ENCODE measurements around the gene CCDC27. TPM values are rescaled to one million over a fixed set of nuclear protein-coding genes. Genes with fewer than 3 reads are reported as not detected.

CCDC27 gene
- total RNA-seq, 1 experiment from 2014 or later = not detected

DNA sequence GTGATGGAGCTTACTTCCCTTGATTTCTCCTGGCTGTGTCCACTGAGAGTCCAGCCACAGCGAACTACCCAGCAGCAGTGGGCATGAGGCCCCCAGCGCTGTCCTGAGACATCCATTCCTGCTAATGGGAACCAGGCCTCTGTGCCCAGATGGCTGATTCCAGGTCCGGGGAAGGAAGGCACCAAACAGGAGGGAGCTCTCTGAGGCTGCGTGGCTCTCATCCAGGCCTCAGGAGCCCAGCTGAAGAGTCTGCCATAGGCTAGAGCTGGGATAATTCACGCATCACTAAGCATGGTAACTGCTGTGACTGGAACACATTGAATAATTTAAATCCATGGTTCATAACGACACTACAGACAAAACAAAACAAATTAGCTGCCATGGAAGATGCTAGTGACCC, 68.8 kb downstream of the CCDC27 start:
- Histone ChIP-seq H3K79me2 (ENCODE audit: insufficient read depth, low read length) (no peaks in the 10 kb centered on the region), H3K4me1 (ENCODE audit: control insufficient read depth in 1 of 2, insufficient read depth in 2 of 2, low read length in 2 of 2) (no peaks in the 10 kb centered on the region), H3K4me2 (ENCODE audit: low read length) (no peak overlapping the region), H2AFZ (ENCODE audit: low read depth, low read length, poor library complexity, severe bottlenecking) (no peak overlapping the region), H4K20me1 (ENCODE audit: insufficient read depth) (no peaks in the 10 kb centered on the region), H3K9me2 (ENCODE audit: insufficient read depth) (no peaks in the 10 kb centered on the region), H3K4me3 (replicated peaks in 1 of 2; ENCODE audit: low read depth in 1 of 2, low read length in 2 of 2) (no peak overlapping the region), H3K27me3 (ENCODE audit: insufficient read depth, low read length) (no peaks in the 10 kb centered on the region), H3K27ac (ENCODE audit: low read depth, low read length) (no peak overlapping the region), H3K9me3 (ENCODE audit: control insufficient read depth in 1 of 2, insufficient read depth in 1 of 2, low read depth in 1 of 2, low read length in 2 of 2) (no peaks in the 10 kb centered on the region), H3K36me3 (ENCODE audit: control insufficient read depth in 1 of 2, insufficient read depth in 2 of 2, low read length in 2 of 2) (no peaks in the 10 kb centered on the region; a peak in 1 of 4 replicates), H3K9ac (ENCODE audit: low read length) (no peak overlapping the region)
- ATAC-seq = no peak
- ChIA-PET POLR2A (no interaction called here), RAD21 (ENCODE audit: low non-redundant PET in 1 of 2, low total read pairs in 2 of 2, uncharacterized antibody in 2 of 2, unreplicated experiment in 2 of 2) (no interaction called here), CTCF (no interaction called here)
- BruUV-seq (replicated peaks) = no TSS peak
- intact Hi-C loops (cut with micrococcal nuclease) = no loop called here
- DNase-seq (ENCODE audit: low read depth, low spot score) = no peak
- TF ChIP-seq, protein P1, sequence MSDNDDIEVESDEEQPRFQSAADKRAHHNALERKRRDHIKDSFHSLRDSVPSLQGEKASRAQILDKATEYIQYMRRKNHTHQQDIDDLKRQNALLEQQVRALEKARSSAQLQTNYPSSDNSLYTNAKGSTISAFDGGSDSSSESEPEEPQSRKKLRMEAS (IDR thresholded peaks at IDR 0.05) = no peak
- TF ChIP-seq SRF (IDR thresholded peaks at IDR 0.05; ENCODE audit: low read depth) = no peak
- TF ChIP-seq CEBPB (IDR thresholded peaks at IDR 0.05; ENCODE audit: low read depth) = no peak
- no peak for TF ChIP-seq YY1 (IDR thresholded peaks at IDR 0.05; ENCODE audit: extremely low read depth, insufficient replicate concordance, low read depth, low read length)
- TF ChIP-seq EZH2 (IDR thresholded peaks at IDR 0.05) = no peak
- TF ChIP-seq TCF7L2 (IDR thresholded peaks at IDR 0.05; ENCODE audit: borderline replicate concordance, extremely low read depth, insufficient read depth, insufficient read length) = no peak
- TF ChIP-seq ELF1 (IDR thresholded peaks at IDR 0.05; ENCODE audit: borderline replicate concordance, low read depth) = no peak
- no peak for TF ChIP-seq ZFX (IDR thresholded peaks at IDR 0.05)
- TF ChIP-seq, protein P2, sequence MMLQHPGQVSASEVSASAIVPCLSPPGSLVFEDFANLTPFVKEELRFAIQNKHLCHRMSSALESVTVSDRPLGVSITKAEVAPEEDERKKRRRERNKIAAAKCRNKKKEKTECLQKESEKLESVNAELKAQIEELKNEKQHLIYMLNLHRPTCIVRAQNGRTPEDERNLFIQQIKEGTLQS (IDR thresholded peaks at IDR 0.05) = no peak
- TF ChIP-seq, protein P3, sequence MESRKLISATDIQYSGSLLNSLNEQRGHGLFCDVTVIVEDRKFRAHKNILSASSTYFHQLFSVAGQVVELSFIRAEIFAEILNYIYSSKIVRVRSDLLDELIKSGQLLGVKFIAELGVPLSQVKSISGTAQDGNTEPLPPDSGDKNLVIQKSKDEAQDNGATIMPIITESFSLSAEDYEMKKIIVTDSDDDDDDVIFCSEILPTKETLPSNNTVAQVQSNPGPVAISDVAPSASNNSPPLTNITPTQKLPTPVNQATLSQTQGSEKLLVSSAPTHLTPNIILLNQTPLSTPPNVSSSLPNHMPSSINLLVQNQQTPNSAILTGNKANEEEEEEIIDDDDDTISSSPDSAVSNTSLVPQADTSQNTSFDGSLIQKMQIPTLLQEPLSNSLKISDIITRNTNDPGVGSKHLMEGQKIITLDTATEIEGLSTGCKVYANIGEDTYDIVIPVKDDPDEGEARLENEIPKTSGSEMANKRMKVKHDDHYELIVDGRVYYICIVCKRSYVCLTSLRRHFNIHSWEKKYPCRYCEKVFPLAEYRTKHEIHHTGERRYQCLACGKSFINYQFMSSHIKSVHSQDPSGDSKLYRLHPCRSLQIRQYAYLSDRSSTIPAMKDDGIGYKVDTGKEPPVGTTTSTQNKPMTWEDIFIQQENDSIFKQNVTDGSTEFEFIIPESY (IDR thresholded peaks at IDR 0.05; ENCODE audit: extremely low read depth, insufficient replicate concordance, low read length) = no peak
- TF ChIP-seq, protein P4, sequence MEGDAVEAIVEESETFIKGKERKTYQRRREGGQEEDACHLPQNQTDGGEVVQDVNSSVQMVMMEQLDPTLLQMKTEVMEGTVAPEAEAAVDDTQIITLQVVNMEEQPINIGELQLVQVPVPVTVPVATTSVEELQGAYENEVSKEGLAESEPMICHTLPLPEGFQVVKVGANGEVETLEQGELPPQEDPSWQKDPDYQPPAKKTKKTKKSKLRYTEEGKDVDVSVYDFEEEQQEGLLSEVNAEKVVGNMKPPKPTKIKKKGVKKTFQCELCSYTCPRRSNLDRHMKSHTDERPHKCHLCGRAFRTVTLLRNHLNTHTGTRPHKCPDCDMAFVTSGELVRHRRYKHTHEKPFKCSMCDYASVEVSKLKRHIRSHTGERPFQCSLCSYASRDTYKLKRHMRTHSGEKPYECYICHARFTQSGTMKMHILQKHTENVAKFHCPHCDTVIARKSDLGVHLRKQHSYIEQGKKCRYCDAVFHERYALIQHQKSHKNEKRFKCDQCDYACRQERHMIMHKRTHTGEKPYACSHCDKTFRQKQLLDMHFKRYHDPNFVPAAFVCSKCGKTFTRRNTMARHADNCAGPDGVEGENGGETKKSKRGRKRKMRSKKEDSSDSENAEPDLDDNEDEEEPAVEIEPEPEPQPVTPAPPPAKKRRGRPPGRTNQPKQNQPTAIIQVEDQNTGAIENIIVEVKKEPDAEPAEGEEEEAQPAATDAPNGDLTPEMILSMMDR (IDR thresholded peaks at IDR 0.05 in 2 of 3, conservative IDR thresholded peaks at IDR 0.05 in 1 of 3; ENCODE audit: borderline replicate concordance in 1 of 3, insufficient read depth in 1 of 3, low read depth in 2 of 3, low read length in 2 of 3) = no peak
- TF ChIP-seq EGR1 (IDR thresholded peaks at IDR 0.05; ENCODE audit: low read depth) = no peak
- no peak for TF ChIP-seq SP1 (IDR thresholded peaks at IDR 0.05; ENCODE audit: low read depth)
- TF ChIP-seq, protein P5, sequence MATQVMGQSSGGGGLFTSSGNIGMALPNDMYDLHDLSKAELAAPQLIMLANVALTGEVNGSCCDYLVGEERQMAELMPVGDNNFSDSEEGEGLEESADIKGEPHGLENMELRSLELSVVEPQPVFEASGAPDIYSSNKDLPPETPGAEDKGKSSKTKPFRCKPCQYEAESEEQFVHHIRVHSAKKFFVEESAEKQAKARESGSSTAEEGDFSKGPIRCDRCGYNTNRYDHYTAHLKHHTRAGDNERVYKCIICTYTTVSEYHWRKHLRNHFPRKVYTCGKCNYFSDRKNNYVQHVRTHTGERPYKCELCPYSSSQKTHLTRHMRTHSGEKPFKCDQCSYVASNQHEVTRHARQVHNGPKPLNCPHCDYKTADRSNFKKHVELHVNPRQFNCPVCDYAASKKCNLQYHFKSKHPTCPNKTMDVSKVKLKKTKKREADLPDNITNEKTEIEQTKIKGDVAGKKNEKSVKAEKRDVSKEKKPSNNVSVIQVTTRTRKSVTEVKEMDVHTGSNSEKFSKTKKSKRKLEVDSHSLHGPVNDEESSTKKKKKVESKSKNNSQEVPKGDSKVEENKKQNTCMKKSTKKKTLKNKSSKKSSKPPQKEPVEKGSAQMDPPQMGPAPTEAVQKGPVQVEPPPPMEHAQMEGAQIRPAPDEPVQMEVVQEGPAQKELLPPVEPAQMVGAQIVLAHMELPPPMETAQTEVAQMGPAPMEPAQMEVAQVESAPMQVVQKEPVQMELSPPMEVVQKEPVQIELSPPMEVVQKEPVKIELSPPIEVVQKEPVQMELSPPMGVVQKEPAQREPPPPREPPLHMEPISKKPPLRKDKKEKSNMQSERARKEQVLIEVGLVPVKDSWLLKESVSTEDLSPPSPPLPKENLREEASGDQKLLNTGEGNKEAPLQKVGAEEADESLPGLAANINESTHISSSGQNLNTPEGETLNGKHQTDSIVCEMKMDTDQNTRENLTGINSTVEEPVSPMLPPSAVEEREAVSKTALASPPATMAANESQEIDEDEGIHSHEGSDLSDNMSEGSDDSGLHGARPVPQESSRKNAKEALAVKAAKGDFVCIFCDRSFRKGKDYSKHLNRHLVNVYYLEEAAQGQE (IDR thresholded peaks at IDR 0.05; ENCODE audit: low read depth) = no peak
- no peak for TF ChIP-seq CBX3 (IDR thresholded peaks at IDR 0.05; ENCODE audit: low read depth)

Measured in HCT116 (cell line).